Measurements from ENCODE around the gene MTR.

MTR gene

GRCh38 chr1:236864211-236864610, 69.1 kb downstream of the MTR start:
- H3K9me2 ChIP-seq (replicated peaks; ENCODE audit: insufficient read depth, low read length), result no peaks in the 10 kb centered on the region
- H3K27me3 ChIP-seq (replicated peaks; ENCODE audit: insufficient read depth, low read length), result no peaks in the 10 kb centered on the region
- H3F3A ChIP-seq (ENCODE audit: insufficient read depth, low read length), result no peaks in the 10 kb centered on the region
- H2AFZ ChIP-seq (ENCODE audit: low read length), result no peak overlapping the region
- no peak overlapping the region for H3K9ac ChIP-seq (ENCODE audit: low read length)
- H4K20me1 ChIP-seq (ENCODE audit: insufficient read depth, low read length), result no peaks in the 10 kb centered on the region
- H3K36me3 ChIP-seq (replicated peaks; ENCODE audit: insufficient read depth, low read length), result no peaks in the 10 kb centered on the region
- no peak overlapping the region for H3K27ac ChIP-seq (ENCODE audit: low read length)
- H3K4me1 ChIP-seq (ENCODE audit: low read length), result no peaks in the 10 kb centered on the region
- no peak for DNase-seq
- H3K79me2 ChIP-seq (ENCODE audit: low read length), result no peaks in the 10 kb centered on the region
- H3K4me2 ChIP-seq (ENCODE audit: low read depth, low read length), result no peak overlapping the region
- H3K4me3 ChIP-seq (ENCODE audit: low read length), result no peak overlapping the region
- no peaks in the 10 kb centered on the region for H3K9me3 ChIP-seq (replicated peaks; ENCODE audit: insufficient read depth, low read length)
- TF ChIP-seq EZH2 (optimal IDR thresholded peaks at IDR 0.05; ENCODE audit: low read depth, low read length) (no peak), EZH2phosphoT487 (IDR thresholded peaks at IDR 0.05; ENCODE audit: low read length) (no peak)
- TF ChIP-seq, protein P1, sequence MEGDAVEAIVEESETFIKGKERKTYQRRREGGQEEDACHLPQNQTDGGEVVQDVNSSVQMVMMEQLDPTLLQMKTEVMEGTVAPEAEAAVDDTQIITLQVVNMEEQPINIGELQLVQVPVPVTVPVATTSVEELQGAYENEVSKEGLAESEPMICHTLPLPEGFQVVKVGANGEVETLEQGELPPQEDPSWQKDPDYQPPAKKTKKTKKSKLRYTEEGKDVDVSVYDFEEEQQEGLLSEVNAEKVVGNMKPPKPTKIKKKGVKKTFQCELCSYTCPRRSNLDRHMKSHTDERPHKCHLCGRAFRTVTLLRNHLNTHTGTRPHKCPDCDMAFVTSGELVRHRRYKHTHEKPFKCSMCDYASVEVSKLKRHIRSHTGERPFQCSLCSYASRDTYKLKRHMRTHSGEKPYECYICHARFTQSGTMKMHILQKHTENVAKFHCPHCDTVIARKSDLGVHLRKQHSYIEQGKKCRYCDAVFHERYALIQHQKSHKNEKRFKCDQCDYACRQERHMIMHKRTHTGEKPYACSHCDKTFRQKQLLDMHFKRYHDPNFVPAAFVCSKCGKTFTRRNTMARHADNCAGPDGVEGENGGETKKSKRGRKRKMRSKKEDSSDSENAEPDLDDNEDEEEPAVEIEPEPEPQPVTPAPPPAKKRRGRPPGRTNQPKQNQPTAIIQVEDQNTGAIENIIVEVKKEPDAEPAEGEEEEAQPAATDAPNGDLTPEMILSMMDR (IDR thresholded peaks at IDR 0.05; ENCODE audit: low read length), result no peak

DNA sequence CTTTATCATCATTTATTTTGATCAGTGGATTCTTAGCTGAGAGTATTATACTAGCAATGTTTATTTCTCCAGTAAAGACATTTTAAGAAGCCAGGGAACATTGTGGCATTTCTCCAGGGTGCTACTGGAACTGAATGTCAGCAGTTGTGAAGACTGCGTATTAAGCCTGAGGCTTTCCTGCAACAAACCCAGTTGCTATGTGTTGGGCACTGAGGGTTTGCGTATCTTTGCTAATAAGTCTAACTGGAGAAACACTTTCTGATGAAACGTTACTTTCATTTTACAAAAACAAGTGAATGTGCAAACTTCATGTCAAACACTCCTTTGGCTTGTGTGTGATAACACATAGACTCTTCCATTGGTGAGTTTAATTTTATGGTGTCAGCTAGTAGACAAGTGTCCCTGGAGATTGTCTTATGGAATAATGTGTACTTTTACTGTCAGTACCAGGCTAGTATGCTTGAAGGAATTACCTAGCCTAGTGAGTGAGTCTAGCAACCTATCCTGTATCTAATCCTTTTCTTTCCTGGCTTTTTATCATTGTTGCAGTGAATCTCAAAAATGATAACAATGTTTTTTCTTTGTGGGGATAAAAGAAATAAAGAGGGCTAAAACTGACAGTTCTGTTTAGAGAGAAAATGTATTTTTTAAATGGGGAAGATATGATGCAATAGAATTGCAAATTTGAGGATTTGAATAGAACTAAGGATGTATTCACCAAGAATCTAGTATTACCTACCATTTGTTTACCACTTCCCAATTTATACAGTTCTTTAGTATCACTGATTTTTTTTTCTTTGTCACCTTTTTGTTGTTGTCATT, 70.1 kb downstream of the MTR start:
- H3K9me3 ChIP-seq (replicated peaks; ENCODE audit: insufficient read depth, low read length), result no peaks in the 10 kb centered on the region
- H3K9ac ChIP-seq (ENCODE audit: low read length), result no peak overlapping the region
- TF ChIP-seq EZH2 (optimal IDR thresholded peaks at IDR 0.05; ENCODE audit: low read depth, low read length) (no peak), EZH2phosphoT487 (IDR thresholded peaks at IDR 0.05; ENCODE audit: low read length) (no peak)
- TF ChIP-seq, protein P1 (IDR thresholded peaks at IDR 0.05; ENCODE audit: low read length), result no peak
- no peak overlapping the region for H3K27ac ChIP-seq (ENCODE audit: low read length)
- H4K20me1 ChIP-seq (ENCODE audit: insufficient read depth, low read length), result no peaks in the 10 kb centered on the region
- no peaks in the 10 kb centered on the region for H3F3A ChIP-seq (ENCODE audit: insufficient read depth, low read length)
- no peak overlapping the region for H2AFZ ChIP-seq (ENCODE audit: low read length)
- no peak for DNase-seq
- H3K79me2 ChIP-seq (ENCODE audit: low read length), result no peaks in the 10 kb centered on the region
- H3K9me2 ChIP-seq (replicated peaks; ENCODE audit: insufficient read depth, low read length), result no peaks in the 10 kb centered on the region
- H3K4me3 ChIP-seq (ENCODE audit: low read length), result no peak overlapping the region
- H3K4me2 ChIP-seq (ENCODE audit: low read depth, low read length), result no peak overlapping the region
- no peaks in the 10 kb centered on the region for H3K36me3 ChIP-seq (replicated peaks; ENCODE audit: insufficient read depth, low read length)
- H3K27me3 ChIP-seq (replicated peaks; ENCODE audit: insufficient read depth, low read length), result no peaks in the 10 kb centered on the region
- H3K4me1 ChIP-seq (ENCODE audit: low read length), result no peaks in the 10 kb centered on the region

GRCh38 chr1:236865818-236866155, 70.7 kb downstream of the MTR start:
- TF ChIP-seq, protein P1 (IDR thresholded peaks at IDR 0.05; ENCODE audit: low read length), result no peak
- TF ChIP-seq EZH2 (optimal IDR thresholded peaks at IDR 0.05; ENCODE audit: low read depth, low read length) (no peak), EZH2phosphoT487 (IDR thresholded peaks at IDR 0.05; ENCODE audit: low read length) (no peak)
- Histone ChIP-seq H3K4me1 (ENCODE audit: low read length) (no peaks in the 10 kb centered on the region), H3K36me3 (replicated peaks; ENCODE audit: insufficient read depth, low read length) (no peaks in the 10 kb centered on the region)

More at GRCh38 chr1:236865818-236866155, 70.7 kb downstream of the MTR start:
- H3K27ac ChIP-seq (ENCODE audit: low read length), result no peak overlapping the region
- H3K9me3 ChIP-seq (replicated peaks; ENCODE audit: insufficient read depth, low read length), result no peaks in the 10 kb centered on the region
- H3K4me3 ChIP-seq (ENCODE audit: low read length), result no peak overlapping the region
- no peaks in the 10 kb centered on the region for H3K27me3 ChIP-seq (replicated peaks; ENCODE audit: insufficient read depth, low read length)
- no peaks in the 10 kb centered on the region for H3K9me2 ChIP-seq (replicated peaks; ENCODE audit: insufficient read depth, low read length)
- H3F3A ChIP-seq (ENCODE audit: insufficient read depth, low read length), result no peaks in the 10 kb centered on the region
- H3K9ac ChIP-seq (ENCODE audit: low read length), result no peak overlapping the region
- DNase-seq, result no peak
- H2AFZ ChIP-seq (ENCODE audit: low read length), result no peak overlapping the region
- H3K79me2 ChIP-seq (ENCODE audit: low read length), result no peaks in the 10 kb centered on the region
- no peaks in the 10 kb centered on the region for H4K20me1 ChIP-seq (ENCODE audit: insufficient read depth, low read length)
- no peak overlapping the region for H3K4me2 ChIP-seq (ENCODE audit: low read depth, low read length)
